Ectodermal cell (in vitro differentiated cells): Measurements from ENCODE around the gene CSTB.

Experiments
- H3K27ac ChIP-seq: 2 replicates; pipeline ENCODE4 v1.7.0; 2013; ENCODE audit warnings: mild to moderate bottlenecking, low read depth, low read length; ENCODE audit not compliant: insufficient read depth, poor library complexity, severe bottlenecking
- H3K27me3 ChIP-seq: 2 replicates; pipeline ENCODE4 v1.7.0; 2013; ENCODE audit warnings: mild to moderate bottlenecking, low read length; ENCODE audit not compliant: insufficient read depth, control insufficient read depth, poor library complexity, severe bottlenecking
- H3K36me3 ChIP-seq: one replicate; pipeline ENCODE4 v1.7.0; 2013; ENCODE audit warnings: low read length; ENCODE audit not compliant: control insufficient read depth, insufficient read depth
- H3K4me1 ChIP-seq: one replicate; pipeline ENCODE4 v1.7.0; 2013; ENCODE audit warnings: low read length; ENCODE audit not compliant: control insufficient read depth, insufficient read depth
- H3K4me3 ChIP-seq: 2 replicates; pipeline ENCODE4 v1.7.0; 2013; ENCODE audit warnings: low read depth, low read length, control low read depth; ENCODE audit not compliant: insufficient read depth
- H3K9me3 ChIP-seq: 2 replicates; pipeline ENCODE4 v1.7.0; 2013; ENCODE audit warnings: mild to moderate bottlenecking, low read length, moderate library complexity; ENCODE audit not compliant: control insufficient read depth
- WGBS, 2 experiments: methylation state at CpG; one replicate each; pipeline ENCODE4 v1.1.7; 2013; ENCODE audit warnings: missing lambda C conversion rate in 2 of 2; 5-methylcytosine and 5-hydroxymethylcytosine counted together

The CSTB gene

GRCh38 chr21:43736224-43736883 lies 39.8 kb downstream of the CSTB start:
- H3K27me3 ChIP-seq: no peaks in the 10 kb centered on the region
- H3K27ac ChIP-seq: no peak overlapping the region
- H3K9me3 ChIP-seq: no peaks in the 10 kb centered on the region
- no peaks in the 10 kb centered on the region for H3K36me3 ChIP-seq
- no peaks in the 10 kb centered on the region for H3K4me1 ChIP-seq
- 95% methylated on average over 25 of the region's 25 CpGs for whole genome bisulfite sequencing, 2 experiments
- H3K4me3 ChIP-seq: no peak overlapping the region

DNA sequence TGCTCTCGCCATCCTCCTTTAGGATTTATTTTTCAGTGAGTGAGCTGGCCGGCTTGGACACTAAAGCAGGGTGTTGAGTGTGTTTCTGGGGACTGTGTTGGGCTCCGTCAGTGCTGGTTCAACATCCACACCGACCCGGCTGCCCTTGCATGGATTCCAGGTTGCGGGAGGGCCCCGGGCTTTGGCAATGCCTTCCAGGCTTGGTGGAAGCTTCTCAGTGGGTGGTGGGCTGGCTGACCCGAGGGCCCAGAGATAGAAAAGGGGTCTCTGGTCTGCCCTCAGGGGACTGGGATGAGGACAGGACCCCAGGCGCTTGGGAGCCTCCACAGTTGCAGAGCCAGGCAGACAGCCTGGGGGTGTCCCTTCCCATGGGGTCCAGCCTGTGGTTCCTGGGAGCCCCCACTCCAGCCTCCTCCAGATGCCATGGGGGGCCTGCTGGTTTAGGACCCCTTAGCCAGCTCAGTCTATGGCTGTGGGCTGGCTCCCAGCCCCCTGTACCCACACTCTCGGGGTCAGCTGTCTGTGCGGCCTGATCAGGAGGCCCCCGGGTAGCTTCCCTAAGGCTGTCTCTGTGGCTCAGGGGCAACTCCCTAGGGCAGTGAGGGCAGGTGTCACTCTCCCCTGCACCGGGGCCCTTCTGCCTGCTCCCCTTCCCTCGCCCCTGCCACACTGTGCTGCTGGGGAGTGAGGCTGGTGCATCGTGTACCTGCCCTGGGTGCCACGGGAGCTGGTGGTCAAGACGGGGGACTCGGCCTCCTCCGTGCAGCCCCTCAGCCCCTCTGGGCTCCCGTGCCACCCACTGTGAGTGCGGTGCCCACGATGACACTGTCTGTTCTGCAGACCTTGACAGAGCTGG lies 40.6 kb downstream of the CSTB start:
- WGBS, 2 experiments: 92% methylated on average over 22 of the region's 22 CpGs
- Histone ChIP-seq H3K27me3 (no peaks in the 10 kb centered on the region), H3K4me3 (no peak overlapping the region), H3K9me3 (no peaks in the 10 kb centered on the region), H3K4me1 (no peaks in the 10 kb centered on the region), H3K36me3 (no peaks in the 10 kb centered on the region), H3K27ac (no peak overlapping the region)

DNA sequence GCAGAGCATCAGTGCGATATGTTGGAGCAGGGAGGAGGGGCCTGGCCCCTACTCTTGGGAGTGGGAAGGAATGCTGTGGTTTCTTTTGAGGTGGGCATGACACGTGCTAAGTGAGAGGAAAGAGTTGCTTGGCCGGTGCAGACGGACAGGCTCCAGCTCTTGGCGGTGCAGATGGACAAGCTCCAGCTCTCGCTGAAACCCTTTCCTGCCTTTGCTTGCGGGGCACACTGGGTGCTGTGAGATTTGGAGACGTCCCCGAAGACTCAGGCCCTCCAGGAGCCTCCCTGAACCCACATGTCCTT lies 41.2 kb downstream of the CSTB start:
- WGBS, 2 experiments: 92 to 96% methylated on average over 9 of the region's 9 CpGs
- H3K27me3 ChIP-seq: no peaks in the 10 kb centered on the region
- H3K36me3 ChIP-seq: no peaks in the 10 kb centered on the region
- H3K27ac ChIP-seq: no peak overlapping the region
- no peak overlapping the region for H3K4me3 ChIP-seq
- no peaks in the 10 kb centered on the region for H3K4me1 ChIP-seq
- no peaks in the 10 kb centered on the region for H3K9me3 ChIP-seq

DNA sequence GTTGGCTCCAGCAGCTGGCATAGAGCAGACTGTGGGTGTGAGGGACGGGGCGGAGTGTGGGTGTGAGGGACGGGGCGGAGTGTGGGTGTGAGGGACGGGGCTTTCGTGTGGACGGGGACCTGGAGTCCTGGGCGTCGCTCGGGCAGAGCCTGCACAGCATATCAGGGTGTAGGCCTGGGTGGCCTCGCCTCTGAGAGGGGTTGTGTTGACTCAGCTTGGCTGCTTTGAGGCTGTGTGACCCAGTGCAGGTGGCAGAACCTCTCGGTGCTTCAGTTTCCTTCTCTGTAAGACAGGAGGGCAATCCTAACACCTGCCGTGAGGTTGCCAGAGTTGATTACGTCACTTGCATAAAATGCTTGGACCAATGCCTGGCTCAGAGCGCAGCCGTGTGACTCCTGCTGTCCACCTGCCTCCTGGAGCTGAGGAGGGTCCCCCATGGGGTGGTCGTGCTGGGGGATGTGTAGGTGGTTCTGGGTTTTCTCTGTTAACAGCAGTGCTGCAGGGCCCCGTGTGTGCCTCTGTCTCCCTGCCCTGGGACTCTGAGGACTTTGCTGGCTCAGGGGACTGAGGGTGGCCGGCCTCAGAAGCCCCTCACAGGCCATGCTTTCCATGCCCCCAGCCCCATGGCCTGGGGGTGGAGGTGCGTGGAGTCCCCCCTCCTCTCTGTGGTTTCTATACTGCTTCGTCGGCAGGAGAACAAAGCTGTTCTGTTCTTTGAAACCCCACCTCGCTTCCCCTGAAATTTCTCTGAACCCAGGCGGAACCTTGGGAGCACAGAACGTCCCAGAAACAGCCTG lies 41.8 kb downstream of the CSTB start:
- Histone ChIP-seq H3K27ac (no peak overlapping the region), H3K36me3 (no peaks in the 10 kb centered on the region), H3K4me3 (no peak overlapping the region), H3K27me3 (no peaks in the 10 kb centered on the region), H3K9me3 (no peaks in the 10 kb centered on the region), H3K4me1 (no peaks in the 10 kb centered on the region)
- 87 to 90% methylated on average over 25 of the region's 25 CpGs for WGBS, 2 experiments

DNA sequence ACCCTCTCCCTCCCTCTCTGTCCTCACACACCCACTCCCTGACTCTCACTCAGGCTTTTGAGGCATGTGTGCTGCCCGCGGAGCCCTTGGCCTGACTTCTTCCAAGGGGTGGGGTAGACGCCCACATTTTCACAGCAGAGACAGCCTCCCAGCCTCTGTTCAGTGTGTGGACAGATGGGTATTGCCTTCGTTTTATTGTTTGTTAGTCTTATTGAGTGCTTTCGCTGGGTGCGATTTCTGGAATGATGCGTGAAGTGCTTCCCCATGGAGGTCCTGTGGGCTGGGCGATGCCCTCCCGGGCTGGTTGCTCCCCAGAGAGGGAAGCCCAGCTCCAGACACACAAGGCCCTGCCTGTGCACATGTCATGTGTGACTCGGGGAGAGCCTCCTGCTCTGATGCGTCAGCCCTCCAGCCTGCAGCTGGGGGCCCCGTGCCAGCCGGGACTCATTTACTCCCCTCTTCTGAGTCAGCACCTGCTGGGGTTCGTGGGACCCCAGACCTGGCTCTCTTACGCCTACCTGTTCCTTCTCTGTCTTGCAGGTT lies 42.5 kb downstream of the CSTB start:
- Histone ChIP-seq H3K4me3 (no peak overlapping the region), H3K27ac (no peak overlapping the region), H3K36me3 (no peaks in the 10 kb centered on the region), H3K9me3 (no peaks in the 10 kb centered on the region), H3K27me3 (no peaks in the 10 kb centered on the region), H3K4me1 (no peaks in the 10 kb centered on the region)
- WGBS, 2 experiments: 86 to 89% methylated on average over 15 of the region's 15 CpGs

DNA sequence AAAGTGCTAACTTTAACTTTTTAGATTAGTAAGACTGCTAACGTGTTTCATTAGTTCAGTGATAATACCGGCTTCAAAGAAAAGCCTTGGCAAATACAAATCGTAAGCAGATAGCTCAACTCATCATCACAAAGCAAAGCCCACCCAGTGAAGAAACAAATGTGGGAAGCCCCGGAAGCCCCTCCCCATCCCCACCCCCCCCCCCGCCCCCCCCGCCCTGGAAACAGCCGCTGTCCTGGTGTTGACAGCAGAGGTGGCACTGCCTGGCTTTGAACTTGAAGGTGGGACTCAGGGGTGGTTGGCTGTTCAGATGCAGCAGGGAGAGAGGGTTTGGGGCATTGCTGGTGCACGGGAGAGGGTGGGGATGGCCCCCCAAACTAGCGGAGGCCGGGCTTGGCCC lies 43.0 kb downstream of the CSTB start:
- Histone ChIP-seq H3K4me3 (no peak overlapping the region), H3K27me3 (no peaks in the 10 kb centered on the region), H3K9me3 (no peaks in the 10 kb centered on the region), H3K36me3 (no peaks in the 10 kb centered on the region), H3K27ac (no peak overlapping the region), H3K4me1 (no peaks in the 10 kb centered on the region)
- WGBS, 2 experiments: 86 to 90% methylated on average over 7 to 8 of the region's 10 CpGs

GRCh38 chr21:43731891-43732711 lies 44.0 kb downstream of the CSTB start:
- H3K27me3 ChIP-seq: no peaks in the 10 kb centered on the region
- 90% methylated on average over 23 of the region's 23 CpGs for WGBS, 2 experiments
- no peaks in the 10 kb centered on the region for H3K9me3 ChIP-seq
- H3K27ac ChIP-seq: no peak overlapping the region
- no peak overlapping the region for H3K4me3 ChIP-seq
- H3K4me1 ChIP-seq: no peaks in the 10 kb centered on the region
- no peaks in the 10 kb centered on the region for H3K36me3 ChIP-seq

DNA sequence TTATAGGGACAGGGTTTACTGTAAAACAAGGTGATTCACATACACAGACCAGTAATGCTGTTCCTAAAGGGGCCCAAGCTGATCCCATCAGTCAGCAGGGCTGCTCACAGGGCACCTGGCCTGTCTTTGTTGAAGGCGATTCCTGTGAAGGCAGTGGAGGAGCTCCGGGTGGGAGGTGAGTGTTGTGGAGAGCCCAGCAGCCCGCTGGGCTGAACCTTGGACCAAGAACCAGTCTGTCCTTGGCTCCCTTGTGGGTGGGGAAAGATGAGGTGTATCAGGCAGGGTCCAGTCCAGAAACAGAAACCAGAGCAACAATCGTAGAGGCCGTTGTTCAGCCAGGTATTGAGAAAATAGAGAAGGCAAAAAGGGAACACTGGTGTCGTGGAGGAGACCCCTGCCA lies 44.6 kb downstream of the CSTB start:
- WGBS, 2 experiments: 92 to 93% methylated on average over 6 of the region's 6 CpGs
- Histone ChIP-seq H3K4me3 (no peak overlapping the region), H3K27me3 (no peaks in the 10 kb centered on the region), H3K4me1 (no peaks in the 10 kb centered on the region), H3K36me3 (no peaks in the 10 kb centered on the region), H3K27ac (no peak overlapping the region), H3K9me3 (no peaks in the 10 kb centered on the region)

GRCh38 chr21:43728467-43729390 lies 47.4 kb downstream of the CSTB start:
- Histone ChIP-seq H3K4me3 (peak overlapping the region; percentile 70), H3K27ac (no peak overlapping the region), H3K36me3 (no peaks in the 10 kb centered on the region), H3K27me3 (no peaks in the 10 kb centered on the region), H3K4me1 (no peaks in the 10 kb centered on the region), H3K9me3 (no peaks in the 10 kb centered on the region)
- WGBS, 2 experiments: 2% methylated on average over 59 of the region's 59 CpGs
